ENCODE data around the gene DHX9.

GRCh38 chr1:182816863-182817262 lies 22.3 kb upstream of the DHX9 start:
- TF ChIP-seq POLR2A (IDR thresholded peaks at IDR 0.05; ENCODE audit: low read depth, low read length): no peak
- TF ChIP-seq POLR2AphosphoS5 (IDR thresholded peaks at IDR 0.05; ENCODE audit: low read depth, low read length): no peak
- TF ChIP-seq SPI1 (IDR thresholded peaks at IDR 0.05; ENCODE audit: low read depth, low read length): no peak
- no peak for TF ChIP-seq PAX5 (IDR thresholded peaks at IDR 0.05; ENCODE audit: insufficient read depth, low read length, severe bottlenecking)
